Ishikawa (cell line): ENCODE results near the gene ANKFN1.

Experiments
- CEBPB ChIP-seq: IDR thresholded peaks from 2 replicates; pipeline ENCODE4 v1.6.1; 2012
- CREB1 ChIP-seq: IDR thresholded peaks from 2 replicates; pipeline ENCODE4 v1.6.1; 2012; ENCODE audit warnings: low read depth
- EP300 ChIP-seq: IDR thresholded peaks from 2 replicates; pipeline ENCODE4 v1.6.1; 2012; ENCODE audit warnings: borderline replicate concordance
- FOXM1 ChIP-seq: IDR thresholded peaks from 2 replicates; pipeline ENCODE4 v1.6.1; 2012; ENCODE audit warnings: low read depth, borderline replicate concordance
- NFIC ChIP-seq: IDR thresholded peaks from 2 replicates; pipeline ENCODE4 v1.6.1; 2012
- RAD21 ChIP-seq: IDR thresholded peaks from 2 replicates; pipeline ENCODE4 v1.6.1; 2012; ENCODE audit warnings: low read depth
- TAF1 ChIP-seq: IDR thresholded peaks from 2 replicates; pipeline ENCODE4 v1.6.1; 2012; ENCODE audit warnings: low read depth, mild to moderate bottlenecking
- TCF12 ChIP-seq: IDR thresholded peaks from 2 replicates; pipeline ENCODE4 v1.6.1; 2012; ENCODE audit warnings: low read depth
- TEAD4 ChIP-seq: IDR thresholded peaks from 2 replicates; pipeline ENCODE4 v1.6.1; 2012
- YY1 ChIP-seq: IDR thresholded peaks from 2 replicates; pipeline ENCODE4 v1.6.1; 2012; ENCODE audit warnings: low read depth
- TF ChIP-seq, protein P1 (sequence below): IDR thresholded peaks from 2 replicates; pipeline ENCODE4 v1.6.1; 2012
- TF ChIP-seq, protein P2 (sequence below): IDR thresholded peaks from 2 replicates; pipeline ENCODE4 v1.6.1; 2012; ENCODE audit warnings: low read depth, mild to moderate bottlenecking

DNA sequence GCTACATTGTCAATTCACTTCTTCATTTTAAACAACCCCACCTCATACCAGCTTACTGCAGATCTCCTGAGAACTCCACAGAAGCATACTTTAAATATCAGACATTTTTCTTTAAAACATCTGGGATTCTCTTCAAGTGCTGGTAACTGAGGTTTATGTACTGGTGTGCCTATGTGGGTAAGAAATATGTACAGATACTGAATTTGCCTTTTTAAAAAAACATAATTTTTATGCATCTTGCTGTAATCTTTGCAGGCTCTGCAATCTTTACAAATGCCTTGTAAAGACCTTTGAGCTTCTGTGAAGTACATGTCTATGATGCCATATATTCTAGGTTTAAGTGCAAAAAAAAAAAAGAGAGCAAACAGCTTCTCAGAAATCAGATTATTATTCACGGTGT lies 312.6 kb downstream of the ANKFN1 start:
- TF ChIP-seq, protein P1, sequence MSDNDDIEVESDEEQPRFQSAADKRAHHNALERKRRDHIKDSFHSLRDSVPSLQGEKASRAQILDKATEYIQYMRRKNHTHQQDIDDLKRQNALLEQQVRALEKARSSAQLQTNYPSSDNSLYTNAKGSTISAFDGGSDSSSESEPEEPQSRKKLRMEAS, result no peak
- TF ChIP-seq TEAD4 (no peak), EP300 (no peak), RAD21 (no peak), FOXM1 (no peak), TAF1 (no peak), TCF12 (no peak), NFIC (no peak), CEBPB (no peak), YY1 (no peak), CREB1 (no peak)
- TF ChIP-seq, protein P2, sequence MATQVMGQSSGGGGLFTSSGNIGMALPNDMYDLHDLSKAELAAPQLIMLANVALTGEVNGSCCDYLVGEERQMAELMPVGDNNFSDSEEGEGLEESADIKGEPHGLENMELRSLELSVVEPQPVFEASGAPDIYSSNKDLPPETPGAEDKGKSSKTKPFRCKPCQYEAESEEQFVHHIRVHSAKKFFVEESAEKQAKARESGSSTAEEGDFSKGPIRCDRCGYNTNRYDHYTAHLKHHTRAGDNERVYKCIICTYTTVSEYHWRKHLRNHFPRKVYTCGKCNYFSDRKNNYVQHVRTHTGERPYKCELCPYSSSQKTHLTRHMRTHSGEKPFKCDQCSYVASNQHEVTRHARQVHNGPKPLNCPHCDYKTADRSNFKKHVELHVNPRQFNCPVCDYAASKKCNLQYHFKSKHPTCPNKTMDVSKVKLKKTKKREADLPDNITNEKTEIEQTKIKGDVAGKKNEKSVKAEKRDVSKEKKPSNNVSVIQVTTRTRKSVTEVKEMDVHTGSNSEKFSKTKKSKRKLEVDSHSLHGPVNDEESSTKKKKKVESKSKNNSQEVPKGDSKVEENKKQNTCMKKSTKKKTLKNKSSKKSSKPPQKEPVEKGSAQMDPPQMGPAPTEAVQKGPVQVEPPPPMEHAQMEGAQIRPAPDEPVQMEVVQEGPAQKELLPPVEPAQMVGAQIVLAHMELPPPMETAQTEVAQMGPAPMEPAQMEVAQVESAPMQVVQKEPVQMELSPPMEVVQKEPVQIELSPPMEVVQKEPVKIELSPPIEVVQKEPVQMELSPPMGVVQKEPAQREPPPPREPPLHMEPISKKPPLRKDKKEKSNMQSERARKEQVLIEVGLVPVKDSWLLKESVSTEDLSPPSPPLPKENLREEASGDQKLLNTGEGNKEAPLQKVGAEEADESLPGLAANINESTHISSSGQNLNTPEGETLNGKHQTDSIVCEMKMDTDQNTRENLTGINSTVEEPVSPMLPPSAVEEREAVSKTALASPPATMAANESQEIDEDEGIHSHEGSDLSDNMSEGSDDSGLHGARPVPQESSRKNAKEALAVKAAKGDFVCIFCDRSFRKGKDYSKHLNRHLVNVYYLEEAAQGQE, result no peak
